Measurements from ENCODE around the gene FAM107A. TPM values are rescaled to one million over a fixed set of nuclear protein-coding genes. Genes with fewer than 3 reads are reported as not detected.

Gene FAM107A, protein sequence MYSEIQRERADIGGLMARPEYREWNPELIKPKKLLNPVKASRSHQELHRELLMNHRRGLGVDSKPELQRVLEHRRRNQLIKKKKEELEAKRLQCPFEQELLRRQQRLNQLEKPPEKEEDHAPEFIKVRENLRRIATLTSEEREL
- 1 to 10 TPM; 6.3 to 7.2 TPM for polyA plus RNA-seq

GRCh38 chr3:58577269-58577821 is at the start of gene FAM107A:
TSS of gene FAM107A (minus strand) at chr3:58577391. CDS start at chr3:58569860, 7,531 bp downstream.
- Histone ChIP-seq H3K9me3 (ENCODE audit: control insufficient read depth in 2 of 2, insufficient read depth in 1 of 2, low read depth in 1 of 2, low read length in 1 of 2) (no peaks in the 10 kb centered on the region), H3K36me3 (ENCODE audit: control insufficient read depth in 2 of 2, insufficient read depth in 2 of 2, low read length in 1 of 2) (no peaks in the 10 kb centered on the region), H3K4me3 (ENCODE audit: low read depth in 1 of 2, low read length in 2 of 2) (peak within 1 kb of the TSS; percentile 23 to 39), H3K27ac (ENCODE audit: low read depth in 2 of 2, low read length in 1 of 2) (peak within 1 kb of the TSS; percentile 74 to 75), H3K4me1 (ENCODE audit: control insufficient read depth in 2 of 2, insufficient read depth in 2 of 2, low read length in 1 of 2) (no peaks in the 10 kb centered on the region), H3K27me3 (ENCODE audit: control insufficient read depth in 1 of 2, insufficient read depth in 2 of 2, low read length in 2 of 2) (no peaks in the 10 kb centered on the region)
- WGBS, 2 donors: 15 to 20% methylated on average over 12 of the region's 12 CpGs

- no peaks in the 10 kb centered on the region for H3K9me3 ChIP-seq (ENCODE audit: control insufficient read depth in 2 of 2, insufficient read depth in 1 of 2, low read depth in 1 of 2, low read length in 1 of 2)
- H3K36me3 ChIP-seq (ENCODE audit: control insufficient read depth in 2 of 2, insufficient read depth in 2 of 2, low read length in 1 of 2): no peaks in the 10 kb centered on the region
- peaks cover 5 to 8% of the 10 kb centered on the region in 2 donors for H3K4me1 ChIP-seq (ENCODE audit: control insufficient read depth in 2 of 2, insufficient read depth in 2 of 2, low read length in 1 of 2)
- 90 to 92% methylated on average over 9 of the region's 9 CpGs for WGBS, 2 donors
- H3K27ac ChIP-seq (ENCODE audit: low read depth in 2 of 2, low read length in 1 of 2): no peak overlapping the region
- no peak overlapping the region for H3K4me3 ChIP-seq (ENCODE audit: low read depth in 1 of 2, low read length in 2 of 2)
- H3K27me3 ChIP-seq (ENCODE audit: control insufficient read depth in 1 of 2, insufficient read depth in 2 of 2, low read length in 2 of 2): no peaks in the 10 kb centered on the region
Observed at GRCh38 chr3:58625196-58625824, 48.1 kb upstream of the FAM107A start.

- H3K9me3 ChIP-seq (ENCODE audit: control insufficient read depth in 2 of 2, insufficient read depth in 1 of 2, low read depth in 1 of 2, low read length in 1 of 2): no peaks in the 10 kb centered on the region
- H3K4me3 ChIP-seq (ENCODE audit: low read depth in 1 of 2, low read length in 2 of 2): no peak overlapping the region
- H3K4me1 ChIP-seq (ENCODE audit: control insufficient read depth in 2 of 2, insufficient read depth in 2 of 2, low read length in 1 of 2): peaks cover 5 to 8% of the 10 kb centered on the region in 2 donors
- H3K36me3 ChIP-seq (ENCODE audit: control insufficient read depth in 2 of 2, insufficient read depth in 2 of 2, low read length in 1 of 2): no peaks in the 10 kb centered on the region
- 67 to 78% methylated on average over 3 of the region's 3 CpGs for WGBS, 2 donors
- H3K27me3 ChIP-seq (ENCODE audit: control insufficient read depth in 1 of 2, insufficient read depth in 2 of 2, low read length in 2 of 2): no peaks in the 10 kb centered on the region
- H3K27ac ChIP-seq (ENCODE audit: low read depth in 2 of 2, low read length in 1 of 2): no peak overlapping the region
Observed at GRCh38 chr3:58624550-58624949, 47.4 kb upstream of the FAM107A start.

GRCh38 chr3:58623961-58624360 is 46.8 kb upstream of the FAM107A start:
- 83 to 88% methylated on average over 5 of the region's 5 CpGs for WGBS, 2 donors
- Histone ChIP-seq H3K9me3 (ENCODE audit: control insufficient read depth in 2 of 2, insufficient read depth in 1 of 2, low read depth in 1 of 2, low read length in 1 of 2) (no peaks in the 10 kb centered on the region), H3K4me1 (ENCODE audit: control insufficient read depth in 2 of 2, insufficient read depth in 2 of 2, low read length in 1 of 2) (peaks cover 5 to 8% of the 10 kb centered on the region in 2 donors), H3K36me3 (ENCODE audit: control insufficient read depth in 2 of 2, insufficient read depth in 2 of 2, low read length in 1 of 2) (no peaks in the 10 kb centered on the region), H3K27ac (ENCODE audit: low read depth in 2 of 2, low read length in 1 of 2) (no peak overlapping the region), H3K4me3 (ENCODE audit: low read depth in 1 of 2, low read length in 2 of 2) (no peak overlapping the region), H3K27me3 (ENCODE audit: control insufficient read depth in 1 of 2, insufficient read depth in 2 of 2, low read length in 2 of 2) (no peaks in the 10 kb centered on the region)

- Histone ChIP-seq H3K9me3 (ENCODE audit: control insufficient read depth in 2 of 2, insufficient read depth in 1 of 2, low read depth in 1 of 2, low read length in 1 of 2) (no peaks in the 10 kb centered on the region), H3K4me1 (ENCODE audit: control insufficient read depth in 2 of 2, insufficient read depth in 2 of 2, low read length in 1 of 2) (peaks cover 5 to 8% of the 10 kb centered on the region in 2 donors), H3K4me3 (ENCODE audit: low read depth in 1 of 2, low read length in 2 of 2) (no peak overlapping the region), H3K36me3 (ENCODE audit: control insufficient read depth in 2 of 2, insufficient read depth in 2 of 2, low read length in 1 of 2) (no peaks in the 10 kb centered on the region), H3K27me3 (ENCODE audit: control insufficient read depth in 1 of 2, insufficient read depth in 2 of 2, low read length in 2 of 2) (no peaks in the 10 kb centered on the region), H3K27ac (ENCODE audit: low read depth in 2 of 2, low read length in 1 of 2) (no peak overlapping the region)
- 77 to 79% methylated on average over 8 of the region's 8 CpGs for WGBS, 2 donors
Observed at GRCh38 chr3:58623478-58623877, 46.3 kb upstream of the FAM107A start.

DNA sequence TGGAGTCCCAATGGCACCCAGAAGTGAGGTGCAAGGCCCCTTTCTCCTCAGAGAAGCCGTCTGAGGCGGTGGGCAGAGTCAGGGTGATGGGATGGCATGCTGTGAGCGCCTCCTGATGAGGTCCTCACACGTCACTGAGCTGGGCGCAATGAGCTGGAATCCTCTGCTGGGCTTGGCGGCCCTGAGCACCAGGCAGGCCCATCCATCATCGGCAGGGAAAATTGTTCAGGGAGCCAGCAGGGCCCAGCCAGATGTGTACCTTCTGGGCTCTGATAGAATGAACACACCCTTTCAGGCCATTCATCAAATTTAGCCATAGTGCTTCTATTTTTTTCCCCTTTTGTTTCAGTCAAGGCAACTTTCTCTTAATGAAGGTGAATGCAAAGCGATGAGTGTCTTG is 45.7 kb upstream of the FAM107A start:
- H3K4me3 ChIP-seq (ENCODE audit: low read depth in 1 of 2, low read length in 2 of 2): no peak overlapping the region
- whole genome bisulfite sequencing, 2 donors: 86 to 88% methylated on average over 8 of the region's 8 CpGs
- H3K27ac ChIP-seq (ENCODE audit: low read depth in 2 of 2, low read length in 1 of 2): no peak overlapping the region
- H3K4me1 ChIP-seq (ENCODE audit: control insufficient read depth in 2 of 2, insufficient read depth in 2 of 2, low read length in 1 of 2): peaks cover 5 to 6% of the 10 kb centered on the region in 2 donors
- no peaks in the 10 kb centered on the region for H3K9me3 ChIP-seq (ENCODE audit: control insufficient read depth in 2 of 2, insufficient read depth in 1 of 2, low read depth in 1 of 2, low read length in 1 of 2)
- no peaks in the 10 kb centered on the region for H3K27me3 ChIP-seq (ENCODE audit: control insufficient read depth in 1 of 2, insufficient read depth in 2 of 2, low read length in 2 of 2)
- no peaks in the 10 kb centered on the region for H3K36me3 ChIP-seq (ENCODE audit: control insufficient read depth in 2 of 2, insufficient read depth in 2 of 2, low read length in 1 of 2)

DNA sequence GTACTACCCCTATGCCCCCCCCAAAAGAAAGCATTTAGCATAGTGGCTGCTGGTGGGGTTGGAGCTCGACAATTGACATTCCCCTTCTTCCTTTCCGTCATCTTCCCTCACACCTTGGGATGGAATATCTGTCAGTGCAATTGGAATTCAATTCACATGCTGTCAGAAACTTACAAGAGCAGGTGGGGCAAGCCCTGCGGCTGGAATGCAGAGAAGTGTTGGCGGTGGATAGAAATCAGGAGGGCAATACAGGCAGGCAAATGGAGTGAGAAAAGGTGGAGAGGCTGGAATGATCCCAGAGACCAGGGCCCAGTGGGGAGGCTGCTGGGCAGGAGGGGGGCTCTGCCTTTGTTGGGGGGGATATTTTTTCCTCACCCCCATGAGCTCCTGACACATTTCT is 45.2 kb upstream of the FAM107A start:
- Histone ChIP-seq H3K36me3 (ENCODE audit: control insufficient read depth in 2 of 2, insufficient read depth in 2 of 2, low read length in 1 of 2) (no peaks in the 10 kb centered on the region), H3K4me1 (ENCODE audit: control insufficient read depth in 2 of 2, insufficient read depth in 2 of 2, low read length in 1 of 2) (peaks cover under 1 to 2% of the 10 kb centered on the region in 2 donors), H3K27ac (ENCODE audit: low read depth in 2 of 2, low read length in 1 of 2) (no peak overlapping the region), H3K9me3 (ENCODE audit: control insufficient read depth in 2 of 2, insufficient read depth in 1 of 2, low read depth in 1 of 2, low read length in 1 of 2) (no peaks in the 10 kb centered on the region), H3K27me3 (ENCODE audit: control insufficient read depth in 1 of 2, insufficient read depth in 2 of 2, low read length in 2 of 2) (no peaks in the 10 kb centered on the region), H3K4me3 (ENCODE audit: low read depth in 1 of 2, low read length in 2 of 2) (no peak overlapping the region)
- 77 to 85% methylated on average over 4 of the region's 4 CpGs for WGBS, 2 donors

- 85 to 87% methylated on average over 6 of the region's 6 CpGs for WGBS, 2 donors
- H3K36me3 ChIP-seq (ENCODE audit: control insufficient read depth in 2 of 2, insufficient read depth in 2 of 2, low read length in 1 of 2): no peaks in the 10 kb centered on the region
- no peaks in the 10 kb centered on the region for H3K4me1 ChIP-seq (ENCODE audit: control insufficient read depth in 2 of 2, insufficient read depth in 2 of 2, low read length in 1 of 2)
- no peak overlapping the region for H3K4me3 ChIP-seq (ENCODE audit: low read depth in 1 of 2, low read length in 2 of 2)
- no peaks in the 10 kb centered on the region for H3K9me3 ChIP-seq (ENCODE audit: control insufficient read depth in 2 of 2, insufficient read depth in 1 of 2, low read depth in 1 of 2, low read length in 1 of 2)
- no peaks in the 10 kb centered on the region for H3K27me3 ChIP-seq (ENCODE audit: control insufficient read depth in 1 of 2, insufficient read depth in 2 of 2, low read length in 2 of 2)
- no peak overlapping the region for H3K27ac ChIP-seq (ENCODE audit: low read depth in 2 of 2, low read length in 1 of 2)
Observed at GRCh38 chr3:58621086-58621830, 44.1 kb upstream of the FAM107A start.

DNA sequence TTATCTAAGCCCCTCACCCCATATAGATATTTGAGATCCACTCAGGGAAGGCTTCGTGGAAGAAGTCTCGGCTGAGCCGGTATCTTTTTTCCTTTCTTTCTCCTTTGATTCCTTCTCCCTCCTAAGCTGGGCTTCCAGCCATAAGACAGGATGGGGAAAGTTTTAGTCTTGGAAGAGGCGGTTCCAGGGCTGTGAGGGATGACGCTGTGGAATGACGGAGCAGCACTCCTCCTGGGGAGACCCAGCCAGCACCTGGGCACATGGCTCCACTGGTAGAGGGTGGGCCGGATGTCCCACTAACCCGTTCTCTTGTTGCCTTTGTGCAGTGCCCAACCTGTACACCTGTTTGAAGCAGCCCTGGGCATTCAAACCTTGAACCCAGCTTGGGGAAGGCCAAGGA is 43.2 kb upstream of the FAM107A start:
- Histone ChIP-seq H3K27me3 (ENCODE audit: control insufficient read depth in 1 of 2, insufficient read depth in 2 of 2, low read length in 2 of 2) (no peaks in the 10 kb centered on the region), H3K9me3 (ENCODE audit: control insufficient read depth in 2 of 2, insufficient read depth in 1 of 2, low read depth in 1 of 2, low read length in 1 of 2) (no peaks in the 10 kb centered on the region), H3K27ac (ENCODE audit: low read depth in 2 of 2, low read length in 1 of 2) (no peak overlapping the region), H3K4me3 (ENCODE audit: low read depth in 1 of 2, low read length in 2 of 2) (no peak overlapping the region), H3K36me3 (ENCODE audit: control insufficient read depth in 2 of 2, insufficient read depth in 2 of 2, low read length in 1 of 2) (no peaks in the 10 kb centered on the region), H3K4me1 (ENCODE audit: control insufficient read depth in 2 of 2, insufficient read depth in 2 of 2, low read length in 1 of 2) (no peaks in the 10 kb centered on the region)
- 76 to 80% methylated on average over 8 of the region's 8 CpGs for WGBS, 2 donors
